Hepatocyte (in vitro differentiated cells): ENCODE data around the gene YBEY. TPM values are rescaled to one million over a fixed set of nuclear protein-coding genes. Genes with fewer than 3 reads are reported as not detected.

Experiments used
- DNase-seq: peaks from one replicate; pipeline ENCODE4 v3.0.0-alpha.2; 2016; ENCODE audit warnings: low spot score
- H2AFZ ChIP-seq: fragments of 200-600 bp; sonication (generic); 2 replicates; pipeline ENCODE4 v1.6.0; 2016; ENCODE audit warnings: antibody characterized with exemption, mild to moderate bottlenecking
- H3K27ac ChIP-seq: fragments of 200-600 bp; sonication (generic); 2 replicates; pipeline ENCODE4 v1.5.1; 2016; ENCODE audit warnings: mild to moderate bottlenecking
- H3K27me3 ChIP-seq: fragments of 200-600 bp; sonication (generic); 2 replicates; pipeline ENCODE4 v1.6.1; 2016
- H3K36me3 ChIP-seq: fragments of 200-600 bp; sonication (generic); replicated peaks from 2 replicates; pipeline ENCODE4 v1.5.1; 2016; ENCODE audit warnings: low read depth; ENCODE audit not compliant: insufficient read depth
- H3K4me1 ChIP-seq: fragments of 200-600 bp; sonication (generic); 2 replicates; pipeline ENCODE4 v1.5.1; 2016; ENCODE audit warnings: mild to moderate bottlenecking, moderate library complexity; ENCODE audit not compliant: insufficient read depth
- H3K4me2 ChIP-seq: fragments of 200-600 bp; sonication (generic); 2 replicates; pipeline ENCODE4 v1.6.0; 2016
- H3K4me3 ChIP-seq: fragments of 200-600 bp; sonication (generic); 2 replicates; pipeline ENCODE4 v1.5.1; 2016; ENCODE audit warnings: mild to moderate bottlenecking
- H3K79me2 ChIP-seq: fragments of 200-600 bp; sonication (generic); 2 replicates; pipeline ENCODE4 v1.6.0; 2017; ENCODE audit warnings: mild to moderate bottlenecking
- H3K9me2 ChIP-seq: fragments of 200-600 bp; sonication (generic); replicated peaks from 2 replicates; pipeline ENCODE4 v1.6.0; 2017; ENCODE audit warnings: mild to moderate bottlenecking; ENCODE audit not compliant: insufficient read depth
- H3K9me3 ChIP-seq: fragments of 200-600 bp; sonication (generic); 2 replicates; pipeline ENCODE4 v1.5.1; 2016; ENCODE audit warnings: low read depth, mild to moderate bottlenecking
- H4K20me1 ChIP-seq: fragments of 200-600 bp; sonication (generic); 2 replicates; pipeline ENCODE4 v1.6.0; 2016; ENCODE audit warnings: mild to moderate bottlenecking; ENCODE audit not compliant: insufficient read depth, poor library complexity, severe bottlenecking
- EZH2 ChIP-seq: fragments of 200-600 bp; sonication (generic); IDR thresholded peaks from 2 replicates; pipeline ENCODE4 v1.6.1; 2016; ENCODE audit warnings: antibody characterized with exemption, mild to moderate bottlenecking, borderline replicate concordance
- EZH2phosphoT487 ChIP-seq: fragments of 200-600 bp; sonication (generic); IDR thresholded peaks from one replicate; pipeline ENCODE4 v1.6.1; 2018; ENCODE audit warnings: antibody characterized with exemption, mild to moderate bottlenecking, low read depth, moderate library complexity; ENCODE audit not compliant: unreplicated experiment, severe bottlenecking
- WGBS: methylation state at CpG from one replicate; pipeline ENCODE4 v1.1.6; 2016; ENCODE audit warnings: low lambda C conversion rate; ENCODE audit errors: missing lambda C conversion rate; 5-methylcytosine and 5-hydroxymethylcytosine counted together
- polyA plus RNA-seq: library from polyadenylated mRNA; unstranded; fragments of >200 nt; fragmentation: Nextera tagmentation; extraction: Ambion mirVana; gene quantifications from 2 replicates; pipeline ENCODE4 v1.2.1, GENCODE V29; 2016
- total RNA-seq: library from RNA; depleted of rRNA; stranded (reverse); fragments of >200 nt; gene quantifications from 2 replicates; pipeline ENCODE4 v1.2.3, GENCODE V29; 2014
- TF ChIP-seq, protein P1 (sequence below): fragments of 200-600 bp; sonication (generic); IDR thresholded peaks from 2 replicates; pipeline ENCODE4 v1.5.1; 2016; ENCODE audit warnings: antibody characterized with exemption, mild to moderate bottlenecking; ENCODE audit not compliant: poor library complexity

Gene YBEY
- total and polyA plus RNA-seq, 2 experiments from 2014 or later = 13.9 to 25.4 TPM

- Histone ChIP-seq H3K27ac (no peak overlapping the region), H3K9me2 (no peaks in the 10 kb centered on the region), H2AFZ (no peak overlapping the region), H3K4me1 (no peaks in the 10 kb centered on the region), H3K27me3 (no peaks in the 10 kb centered on the region), H4K20me1 (no peaks in the 10 kb centered on the region), H3K4me2 (no peak overlapping the region), H3K4me3 (no peak overlapping the region), H3K36me3 (no peaks in the 10 kb centered on the region), H3K9me3 (no peaks in the 10 kb centered on the region), H3K79me2 (no peaks in the 10 kb centered on the region)
- 83% methylated on average over 8 of the region's 8 CpGs for WGBS
- TF ChIP-seq, protein P1, sequence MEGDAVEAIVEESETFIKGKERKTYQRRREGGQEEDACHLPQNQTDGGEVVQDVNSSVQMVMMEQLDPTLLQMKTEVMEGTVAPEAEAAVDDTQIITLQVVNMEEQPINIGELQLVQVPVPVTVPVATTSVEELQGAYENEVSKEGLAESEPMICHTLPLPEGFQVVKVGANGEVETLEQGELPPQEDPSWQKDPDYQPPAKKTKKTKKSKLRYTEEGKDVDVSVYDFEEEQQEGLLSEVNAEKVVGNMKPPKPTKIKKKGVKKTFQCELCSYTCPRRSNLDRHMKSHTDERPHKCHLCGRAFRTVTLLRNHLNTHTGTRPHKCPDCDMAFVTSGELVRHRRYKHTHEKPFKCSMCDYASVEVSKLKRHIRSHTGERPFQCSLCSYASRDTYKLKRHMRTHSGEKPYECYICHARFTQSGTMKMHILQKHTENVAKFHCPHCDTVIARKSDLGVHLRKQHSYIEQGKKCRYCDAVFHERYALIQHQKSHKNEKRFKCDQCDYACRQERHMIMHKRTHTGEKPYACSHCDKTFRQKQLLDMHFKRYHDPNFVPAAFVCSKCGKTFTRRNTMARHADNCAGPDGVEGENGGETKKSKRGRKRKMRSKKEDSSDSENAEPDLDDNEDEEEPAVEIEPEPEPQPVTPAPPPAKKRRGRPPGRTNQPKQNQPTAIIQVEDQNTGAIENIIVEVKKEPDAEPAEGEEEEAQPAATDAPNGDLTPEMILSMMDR = no peak
- TF ChIP-seq EZH2 (no peak), EZH2phosphoT487 (no peak)
- DNase-seq = peak; percentile 22
These were observed 32.5 kb upstream of the YBEY start for GRCh38 chr21:46253610-46254124.

DNA sequence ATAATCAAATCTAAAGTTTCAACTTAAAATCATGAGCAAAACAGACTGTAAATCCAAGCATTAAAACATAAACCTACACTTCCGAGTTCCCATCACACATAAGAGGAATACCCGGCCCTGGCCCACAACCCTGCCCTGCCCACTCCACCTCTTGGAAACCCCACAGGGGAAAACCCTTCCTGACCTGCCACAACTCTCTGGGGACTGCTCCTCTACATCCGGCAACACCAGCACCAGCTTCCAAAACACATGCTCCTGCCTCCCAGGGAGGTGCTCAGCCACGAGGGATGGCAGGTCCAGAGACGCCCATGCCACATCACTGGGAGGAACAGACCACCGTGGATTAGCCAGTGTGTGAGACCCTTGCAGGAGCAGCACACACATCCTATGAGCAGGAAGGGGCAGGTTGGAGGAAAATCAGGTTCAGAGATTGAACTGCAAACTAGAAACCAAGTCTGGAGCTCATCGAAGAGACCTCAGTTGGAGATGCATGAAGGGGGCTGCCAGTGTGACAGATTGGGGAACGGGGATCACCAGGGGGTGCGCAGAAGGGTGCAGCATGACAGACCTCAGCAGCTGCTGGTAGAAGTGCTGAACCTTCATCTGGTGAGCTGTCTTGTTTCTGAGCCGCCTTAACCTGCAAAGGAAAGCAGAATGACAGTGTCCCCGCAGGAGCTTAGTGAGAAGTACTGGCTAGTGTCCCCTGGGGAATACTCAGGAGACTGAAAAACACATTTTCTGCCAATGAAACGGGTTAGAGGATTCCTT, 31.8 kb upstream of the YBEY start:
- WGBS = 96% methylated on average over 12 of the region's 12 CpGs
- Histone ChIP-seq H3K27me3 (no peaks in the 10 kb centered on the region), H3K4me2 (no peak overlapping the region), H3K9me2 (no peaks in the 10 kb centered on the region), H3K9me3 (no peaks in the 10 kb centered on the region), H3K79me2 (no peaks in the 10 kb centered on the region), H2AFZ (no peak overlapping the region), H3K36me3 (no peaks in the 10 kb centered on the region), H4K20me1 (no peaks in the 10 kb centered on the region), H3K27ac (no peak overlapping the region), H3K4me3 (no peak overlapping the region), H3K4me1 (no peaks in the 10 kb centered on the region)
- TF ChIP-seq EZH2phosphoT487 = no peak
- TF ChIP-seq EZH2 = no peak
- TF ChIP-seq, protein P1 = no peak
- no peak for DNase-seq

DNA sequence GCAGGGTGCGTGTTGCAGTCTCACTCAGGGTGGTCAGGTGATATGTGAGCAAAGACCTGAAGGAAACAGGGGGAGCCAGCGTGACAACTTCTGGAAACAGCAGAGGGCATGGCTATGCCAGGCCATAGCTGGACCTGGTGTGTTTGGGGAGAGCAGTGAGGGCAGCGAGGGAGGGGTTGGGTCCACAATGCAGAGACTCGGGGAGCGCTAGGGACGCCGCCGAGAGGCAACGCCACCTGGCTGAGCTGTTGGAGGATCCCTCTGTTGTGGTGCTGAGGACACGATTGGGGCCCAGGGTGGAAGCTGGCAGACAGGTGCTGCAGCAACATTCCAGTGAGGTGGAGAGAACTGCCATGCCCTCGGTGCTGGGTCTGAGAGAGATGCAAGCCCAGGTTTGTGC, 31.0 kb upstream of the YBEY start:
- H3K4me2 ChIP-seq = no peak overlapping the region
- DNase-seq = no peak

More for the DNA sequence above, 31.0 kb upstream of the YBEY start:
- H2AFZ ChIP-seq = no peak overlapping the region
- TF ChIP-seq, protein P1 = no peak
- TF ChIP-seq EZH2phosphoT487 = no peak
- TF ChIP-seq EZH2 = no peak
- H3K27ac ChIP-seq = no peak overlapping the region
- H3K27me3 ChIP-seq = no peaks in the 10 kb centered on the region
- H4K20me1 ChIP-seq = no peaks in the 10 kb centered on the region
- H3K9me3 ChIP-seq = no peaks in the 10 kb centered on the region
- H3K4me3 ChIP-seq = no peak overlapping the region
- H3K4me1 ChIP-seq = no peaks in the 10 kb centered on the region
- H3K79me2 ChIP-seq = no peaks in the 10 kb centered on the region
- no peaks in the 10 kb centered on the region for H3K36me3 ChIP-seq
- 98% methylated on average over 11 of the region's 11 CpGs for WGBS
- no peaks in the 10 kb centered on the region for H3K9me2 ChIP-seq
